HG02610 (cell line): Measurements from ENCODE around the gene NR2F1-AS1.
"Not testable (repeated sequence)": the region's sequence is repeated elsewhere in the genome, so short reads cannot be mapped to it uniquely, and the experiment has no call there.

ENCODE experiments used
- ATAC-seq: cut with Tn5 transposase; IDR thresholded peaks from one replicate; pipeline ENCODE4 v1.9.1; 2021; ENCODE audit warnings: mild to moderate bottlenecking, moderate library complexity; ENCODE audit not compliant: unreplicated experiment

Gene NR2F1-AS1

GRCh38 chr5:93549594-93549993, 31.4 kb downstream of the NR2F1-AS1 start:
- not testable (repeated sequence) for ATAC-seq

- no peak for ATAC-seq
Measured at GRCh38 chr5:93545872-93546271, 35.1 kb downstream of the NR2F1-AS1 start.

- ATAC-seq: no peak
Measured at GRCh38 chr5:93532370-93532769, 48.6 kb downstream of the NR2F1-AS1 start.

GRCh38 chr5:93521815-93522214, 59.2 kb downstream of the NR2F1-AS1 start:
- ATAC-seq: not testable (repeated sequence)

- no peak for ATAC-seq
Measured at GRCh38 chr5:93519740-93520139, 61.3 kb downstream of the NR2F1-AS1 start.

GRCh38 chr5:93517828-93518227, 63.2 kb downstream of the NR2F1-AS1 start:
- ATAC-seq: no peak

GRCh38 chr5:93513298-93513697, 67.7 kb downstream of the NR2F1-AS1 start:
- ATAC-seq: no peak

GRCh38 chr5:93512799-93513198, 68.2 kb downstream of the NR2F1-AS1 start:
- no peak for ATAC-seq

GRCh38 chr5:93511445-93511844, 69.6 kb downstream of the NR2F1-AS1 start:
- ATAC-seq: no peak

- no peak for ATAC-seq
Measured at GRCh38 chr5:93510626-93511380, 70.2 kb downstream of the NR2F1-AS1 start.

- not testable (repeated sequence) for ATAC-seq
Measured at GRCh38 chr5:93505553-93505952, 75.5 kb downstream of the NR2F1-AS1 start.

GRCh38 chr5:93503598-93504067, 77.4 kb downstream of the NR2F1-AS1 start:
- ATAC-seq: no peak

- ATAC-seq: no peak
Measured at GRCh38 chr5:93497096-93497495, 83.9 kb downstream of the NR2F1-AS1 start.

- no peak for ATAC-seq
Measured at GRCh38 chr5:93479982-93480509, 101.0 kb downstream of the NR2F1-AS1 start.

GRCh38 chr5:93477816-93478215, 103.2 kb downstream of the NR2F1-AS1 start:
- no peak for ATAC-seq

- ATAC-seq: no peak
Measured at GRCh38 chr5:93476251-93476742, 104.7 kb downstream of the NR2F1-AS1 start.

- no peak for ATAC-seq
Measured at GRCh38 chr5:93462916-93463315, 118.1 kb downstream of the NR2F1-AS1 start.

GRCh38 chr5:93461756-93462155, 119.3 kb downstream of the NR2F1-AS1 start:
- ATAC-seq: no peak

GRCh38 chr5:93460286-93460685, 120.7 kb downstream of the NR2F1-AS1 start:
- no peak for ATAC-seq

- ATAC-seq: not testable (repeated sequence)
Measured at GRCh38 chr5:93456796-93457195, 124.2 kb downstream of the NR2F1-AS1 start.

- no peak for ATAC-seq
Measured at GRCh38 chr5:93454896-93455295, 126.1 kb downstream of the NR2F1-AS1 start.

GRCh38 chr5:93452255-93452654, 128.8 kb downstream of the NR2F1-AS1 start:
- no peak for ATAC-seq
